22Rv1 (cell line): ENCODE measurements around the gene MAST4.

Experiments used
- CTCF ChIP-seq: fragments of 450-650 bp; IDR thresholded peaks from 2 replicates; pipeline ENCODE4 v1.5.1; 2017; ENCODE audit warnings: mild to moderate bottlenecking
- ZFX ChIP-seq: fragments of 450-650 bp; IDR thresholded peaks from 2 replicates; pipeline ENCODE4 v1.6.1; 2017; ENCODE audit warnings: antibody characterized with exemption, borderline replicate concordance

GRCh38 chr5:66585291-66585690, 10.9 kb upstream of the MAST4 start:
- TF ChIP-seq CTCF (no peak), ZFX (no peak)
